ENCODE data around the gene ZNF653. TPM values are rescaled to one million over a fixed set of nuclear protein-coding genes. Genes with fewer than 3 reads are reported as not detected.

Gene ZNF653
- total and polyA plus RNA-seq, 9 of the 15 experiments (the other 6 are each of a cell fraction or from before 2014, with no cell fraction given): 1.6 to 8.0 (median 4.2) TPM; not detected in 2

DNA sequence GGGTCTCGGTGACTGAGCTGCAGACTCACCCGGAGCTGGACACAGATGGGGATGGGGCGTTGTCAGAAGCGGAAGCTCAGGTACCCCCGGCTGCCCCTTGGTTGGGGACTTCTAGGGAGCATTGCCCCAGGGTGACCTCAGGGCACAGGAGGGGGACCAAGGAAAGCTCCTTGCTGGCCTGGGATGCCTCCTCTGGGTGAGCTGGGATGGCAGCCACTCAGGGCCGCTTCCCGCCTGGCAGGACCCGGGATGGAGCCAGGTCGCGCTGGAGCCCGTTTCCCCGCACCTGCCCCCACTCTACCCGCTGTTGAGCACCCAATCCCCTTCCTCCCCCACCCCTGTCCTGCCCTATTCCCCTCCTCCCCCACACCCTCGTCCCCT, 59.4 kb downstream of the ZNF653 start:
- in situ Hi-C loops (cut with MboI) (no loop called here), intact Hi-C loops (cut with micrococcal nuclease) (loop anchor here (2.0 kb wide), 1 partner anchor 151 kb away; no protein-coding TSS in a partner anchor)
- H3K36me3 ChIP-seq (ENCODE audit: control insufficient read depth, insufficient read depth, low read length): peaks cover 90% of the 10 kb centered on the region; the same call in 2 of the 3 replicates
- CTCF ChIA-PET (ENCODE audit: low intra/inter-chr PET ratio): interaction anchor here (1.2 to 3.0 kb wide), 2 partner anchors 152 to 158 kb away, joined by 4 to 24 read pairs; no protein-coding TSS in a partner anchor
- no peaks in the 10 kb centered on the region for H3K27me3 ChIP-seq (ENCODE audit: control insufficient read depth in 2 of 2, insufficient read depth in 2 of 2, low read length in 2 of 2)
- no peak for DNase-seq (ENCODE audit: extremely low read depth in 1 of 4, low spot score in 3 of 4)
- 100% methylated on average over 2 of the region's 14 CpGs for WGBS (ENCODE audit: insufficient coverage, low coverage, missing lambda C conversion rate)
- H3K4me1 ChIP-seq (replicated peaks in 1 of 2; ENCODE audit: control insufficient read depth in 2 of 2, insufficient read depth in 2 of 2, low read length in 2 of 2): peaks cover 0 to 38% of the 10 kb centered on the region in 2 experiments; a peak in 2 of 5 replicates
- peak; percentile 59 for TF ChIP-seq PCBP1 (IDR thresholded peaks at IDR 0.05; ENCODE audit: low read depth, low read length, poor library complexity, severe bottlenecking)
- TF ChIP-seq, protein P1, sequence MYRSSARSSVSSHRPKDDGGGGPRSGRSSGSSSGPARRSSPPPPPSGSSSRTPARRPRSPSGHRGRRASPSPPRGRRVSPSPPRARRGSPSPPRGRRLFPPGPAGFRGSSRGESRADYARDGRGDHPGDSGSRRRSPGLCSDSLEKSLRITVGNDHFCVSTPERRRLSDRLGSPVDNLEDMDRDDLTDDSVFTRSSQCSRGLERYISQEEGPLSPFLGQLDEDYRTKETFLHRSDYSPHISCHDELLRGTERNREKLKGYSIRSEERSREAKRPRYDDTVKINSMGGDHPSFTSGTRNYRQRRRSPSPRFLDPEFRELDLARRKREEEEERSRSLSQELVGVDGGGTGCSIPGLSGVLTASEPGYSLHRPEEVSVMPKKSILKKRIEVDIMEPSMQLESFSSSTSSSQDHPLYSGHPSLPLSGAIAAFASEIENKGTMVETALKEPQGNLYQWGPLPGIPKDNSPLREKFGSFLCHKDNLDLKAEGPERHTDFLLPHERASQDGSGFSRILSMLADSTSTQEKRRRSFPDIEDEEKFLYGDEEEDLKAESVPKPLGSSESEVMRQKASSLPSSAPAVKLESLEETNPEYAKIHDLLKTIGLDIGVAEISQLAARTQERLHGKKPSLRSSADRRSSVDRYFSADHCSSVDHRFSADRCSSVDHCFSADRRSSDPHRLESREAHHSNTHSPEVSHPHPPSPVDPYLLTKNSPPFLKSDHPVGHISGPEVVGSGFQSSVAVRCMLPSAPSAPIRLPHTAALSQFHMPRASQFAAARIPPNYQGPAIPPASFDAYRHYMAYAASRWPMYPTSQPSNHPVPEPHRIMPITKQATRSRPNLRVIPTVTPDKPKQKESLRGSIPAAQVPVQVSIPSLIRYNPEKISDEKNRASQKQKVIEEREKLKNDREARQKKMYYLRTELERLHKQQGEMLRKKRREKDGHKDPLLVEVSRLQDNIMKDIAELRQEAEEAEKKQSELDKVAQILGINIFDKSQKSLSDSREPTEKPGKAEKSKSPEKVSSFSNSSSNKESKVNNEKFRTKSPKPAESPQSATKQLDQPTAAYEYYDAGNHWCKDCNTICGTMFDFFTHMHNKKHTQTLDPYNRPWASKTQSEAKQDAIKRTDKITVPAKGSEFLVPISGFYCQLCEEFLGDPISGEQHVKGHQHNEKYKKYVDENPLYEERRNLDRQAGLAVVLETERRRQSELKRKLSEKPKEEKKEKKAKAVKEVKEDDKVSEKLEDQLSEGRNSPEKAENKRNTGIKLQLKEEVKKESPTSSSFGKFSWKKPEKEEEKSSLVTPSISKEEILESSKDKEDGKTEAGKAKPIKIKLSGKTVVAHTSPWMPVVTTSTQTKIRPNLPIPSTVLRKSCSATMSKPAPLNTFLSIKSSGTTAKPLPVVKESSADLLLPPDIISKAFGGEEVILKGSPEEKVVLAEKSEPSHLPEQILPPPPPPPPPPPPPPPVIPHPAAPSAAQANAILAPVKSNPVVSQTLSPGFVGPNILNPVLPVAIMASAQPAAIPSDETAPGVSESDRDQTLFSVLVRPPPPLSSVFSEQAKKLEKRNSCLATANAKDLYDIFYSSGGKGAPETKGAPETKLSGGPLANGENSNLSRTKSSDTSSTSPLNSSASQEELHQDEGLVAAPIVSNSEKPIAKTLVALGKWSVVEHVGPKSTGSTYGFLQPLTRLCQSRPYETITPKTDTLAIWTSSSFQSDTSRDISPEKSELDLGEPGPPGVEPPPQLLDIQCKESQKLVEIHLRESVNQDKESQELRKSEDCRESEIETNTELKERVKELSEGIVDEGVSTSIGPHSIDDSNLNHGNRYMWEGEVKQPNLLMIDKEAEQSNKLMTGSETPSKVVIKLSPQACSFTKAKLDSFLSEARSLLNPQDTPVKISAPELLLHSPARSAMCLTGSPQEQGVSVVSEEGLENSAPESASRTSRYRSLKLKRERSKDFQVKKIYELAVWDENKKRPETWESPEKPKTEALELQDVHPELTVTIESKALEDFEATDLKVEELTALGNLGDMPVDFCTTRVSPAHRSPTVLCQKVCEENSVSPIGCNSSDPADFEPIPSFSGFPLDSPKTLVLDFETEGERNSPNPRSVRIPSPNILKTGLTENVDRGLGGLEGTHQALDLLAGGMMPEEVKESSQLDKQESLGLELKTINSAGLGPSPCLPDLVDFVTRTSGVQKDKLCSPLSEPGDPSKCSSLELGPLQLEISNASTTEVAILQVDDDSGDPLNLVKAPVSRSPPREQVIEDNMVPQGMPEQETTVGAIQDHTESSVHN (IDR thresholded peaks at IDR 0.05; ENCODE audit: borderline replicate concordance in 1 of 2, low read depth in 1 of 2): no peak
- H3K4me3 ChIP-seq: no peak overlapping the region
- H3K9me3 ChIP-seq (replicated peaks; ENCODE audit: control insufficient read depth, insufficient read depth, low read depth, low read length): no peaks in the 10 kb centered on the region
- H4K20me1 ChIP-seq (replicated peaks; ENCODE audit: control insufficient read depth, insufficient read depth, low read length): 0 out of 2 replicates have a peak, but pooled peaks cover 4% of the 10 kb centered on the region
- no peak overlapping the region for H3K27ac ChIP-seq (ENCODE audit: extremely low read depth, low read depth, low read length)
- no peaks in the 10 kb centered on the region for H3K79me2 ChIP-seq (ENCODE audit: control insufficient read depth, insufficient read depth, low read length)
- H3K9ac ChIP-seq (ENCODE audit: insufficient read depth in 1 of 2, low read depth in 2 of 2, low read length in 2 of 2): no peak overlapping the region; a peak in 1 of 4 replicates
- no peak for FAIRE-seq
- H2AFZ ChIP-seq (ENCODE audit: low read depth, low read length): no peak overlapping the region
- no peaks in the 10 kb centered on the region for H3K9me1 ChIP-seq (ENCODE audit: control insufficient read depth, insufficient read depth, low read length)
- no peak overlapping the region for H3K4me2 ChIP-seq (ENCODE audit: insufficient read depth, low read length)
- POLR2A ChIA-PET: no interaction called here
- ATAC-seq: no peak
- BruUV-seq (replicated peaks): no TSS peak

All from K562 (cell line).